ENCODE data around the gene FPGS.

FPGS gene

DNA sequence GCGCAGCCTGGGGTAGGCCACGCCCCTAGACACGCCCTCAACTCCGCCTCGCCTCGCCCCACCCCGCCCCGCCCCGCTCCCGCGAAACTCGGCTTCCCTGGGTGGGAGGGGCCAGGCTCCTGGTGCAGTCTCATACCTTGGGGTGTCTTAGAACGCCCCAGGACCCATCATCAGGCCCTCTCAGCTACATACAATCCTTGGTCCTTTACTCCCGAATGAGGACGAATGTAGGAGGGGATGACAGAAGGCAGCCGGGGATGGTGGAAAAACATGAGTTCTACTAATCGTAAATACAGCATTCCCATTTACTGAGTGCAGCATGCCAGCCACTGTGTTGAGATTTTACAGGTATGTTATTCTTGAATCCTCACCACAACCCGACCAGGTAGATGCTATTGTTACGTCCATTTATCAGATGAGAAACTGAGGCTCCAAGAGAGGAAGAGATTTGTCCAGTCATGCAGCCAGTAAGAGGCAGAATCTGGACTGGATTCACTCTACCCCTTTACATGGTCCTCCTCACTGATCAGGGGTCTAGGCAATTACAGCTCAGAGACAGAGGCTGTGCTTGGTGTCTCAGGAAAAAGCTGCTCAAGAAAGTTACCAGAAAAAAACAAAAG is 31.0 kb upstream of the FPGS start:
- DNase-seq = no peak

GRCh38 chr9:127772603-127773002 is 30.1 kb upstream of the FPGS start:
- no peak for DNase-seq

DNA sequence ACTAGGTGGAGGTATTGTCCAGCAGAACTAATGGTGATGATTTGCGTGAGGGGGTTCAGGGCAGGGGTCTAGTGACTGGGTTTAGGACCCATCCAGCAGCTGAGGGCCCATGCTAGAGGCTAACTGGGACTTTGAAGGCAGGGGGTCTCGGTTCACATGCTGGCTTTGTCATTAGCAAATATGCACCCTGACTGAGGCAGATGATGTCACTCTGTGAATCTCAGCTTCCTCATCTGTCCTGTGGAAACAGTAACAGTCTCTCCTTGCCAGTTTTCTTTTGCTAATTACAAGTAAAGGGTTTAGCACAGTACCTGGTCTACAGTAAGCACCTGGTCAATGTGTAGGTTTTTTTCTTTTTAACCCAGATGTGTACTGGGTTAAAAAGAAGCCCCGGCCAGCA is 29.4 kb upstream of the FPGS start:
- DNase-seq = peak in 1 of 2 experiments; percentile 7

DNA sequence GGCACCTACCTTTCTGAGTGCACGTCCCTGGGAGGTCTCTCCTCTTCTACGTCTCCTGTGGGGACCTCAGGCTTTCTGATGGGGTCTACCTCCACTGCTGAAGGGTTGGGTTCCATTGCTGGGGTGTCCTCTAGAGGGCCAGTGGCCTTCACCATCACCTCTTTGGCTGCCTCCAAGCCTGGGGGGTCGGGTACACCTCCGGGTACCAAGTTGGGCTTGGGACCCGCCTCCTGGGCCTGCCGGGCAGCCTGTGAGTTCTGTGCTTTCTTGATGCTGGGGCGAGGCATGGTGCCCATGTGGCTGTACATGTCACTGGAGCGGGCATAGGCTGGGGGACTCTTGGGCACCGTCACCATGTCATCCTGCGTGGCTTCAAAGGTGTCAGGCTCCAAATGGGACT is 28.7 kb upstream of the FPGS start:
- no peak for DNase-seq

- DNase-seq = peak; percentile 70
These were observed 26.3 kb upstream of the FPGS start for GRCh38 chr9:127776195-127776923.

- no peak for DNase-seq
These were observed 25.8 kb upstream of the FPGS start for GRCh38 chr9:127776924-127777289.

DNA sequence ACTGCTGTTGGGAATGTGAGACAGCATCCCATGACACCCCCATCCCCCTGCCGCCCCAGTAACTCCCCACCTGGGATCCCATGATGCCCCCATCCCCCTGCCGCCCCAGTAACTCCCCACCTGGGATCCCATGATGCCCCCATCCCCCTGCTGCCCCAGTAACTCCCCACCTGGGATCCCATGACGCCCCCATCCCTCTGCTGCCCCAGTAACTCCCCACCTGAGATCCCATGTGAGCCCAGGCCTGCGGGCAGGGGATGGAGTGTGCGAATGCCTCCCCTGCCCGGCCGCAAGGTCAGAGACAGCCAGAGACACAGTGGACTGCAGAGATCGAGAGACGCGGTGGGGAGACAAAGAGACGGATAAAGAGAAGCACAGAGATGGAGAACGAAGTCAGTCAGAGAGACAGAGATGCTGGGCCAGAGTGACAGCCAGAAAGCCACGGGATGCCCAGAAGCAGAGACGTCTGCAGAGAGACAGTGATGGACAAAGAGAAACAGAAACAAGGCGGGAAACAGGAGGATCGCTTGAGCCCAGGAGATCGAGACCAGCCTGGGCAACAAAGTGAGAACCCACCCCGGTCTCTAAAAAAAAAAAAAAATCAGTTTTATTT is 25.2 kb upstream of the FPGS start:
- no peak for DNase-seq

- DNase-seq = no peak
These were observed 24.2 kb upstream of the FPGS start, which contains the start of gene SH2D3C for GRCh38 chr9:127778280-127779135. Gene SH2D3C, minus strand, starts transcription at chr9:127778666. Its CDS starts 39 bp downstream, at chr9:127778627.

- DNase-seq = peak; percentile 26 to 29
These were observed 23.3 kb upstream of the FPGS start for GRCh38 chr9:127779136-127779981.

DNA sequence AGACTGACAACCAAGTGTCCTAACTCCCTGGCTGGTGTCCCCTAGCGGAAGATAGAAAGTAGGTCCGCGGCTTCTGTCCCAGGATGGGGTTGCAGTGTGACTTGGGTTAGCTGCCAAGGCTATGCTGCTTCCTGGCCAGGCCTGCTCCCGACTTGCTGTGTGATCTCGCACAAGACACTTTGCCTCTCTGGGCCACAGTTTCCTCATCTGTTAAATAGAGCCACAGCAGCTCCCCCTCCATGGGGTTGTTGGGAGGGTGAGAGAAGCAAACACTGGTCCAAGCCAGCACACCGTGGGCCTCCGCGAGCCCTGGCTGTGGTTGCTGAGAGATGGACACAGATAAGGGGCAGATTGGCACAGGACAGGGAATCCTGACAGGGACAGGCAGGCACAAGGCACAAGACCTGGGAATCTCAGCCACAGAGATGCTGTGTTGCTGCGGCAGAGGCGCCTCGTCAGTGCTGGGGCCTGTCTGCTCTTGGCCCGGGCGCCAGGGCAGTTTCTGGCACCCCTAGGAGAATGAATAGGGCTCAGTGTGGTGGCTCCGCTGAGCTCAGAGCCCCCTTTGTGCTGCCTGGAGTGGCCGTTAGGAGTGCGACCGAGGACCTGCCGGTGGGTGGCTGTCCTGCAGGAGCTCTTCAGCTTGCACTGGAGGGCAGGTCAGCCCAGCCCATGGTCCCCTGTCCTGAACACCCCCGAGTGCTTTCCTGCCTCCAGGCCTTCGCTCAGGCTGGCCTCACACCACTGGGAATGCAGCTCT is 22.4 kb upstream of the FPGS start:
- DNase-seq = no peak

- peak; percentile 85 to 86 for DNase-seq
These were observed 21.8 kb upstream of the FPGS start for GRCh38 chr9:127780909-127781308.

- DNase-seq = no peak
These were observed 20.9 kb upstream of the FPGS start for GRCh38 chr9:127781806-127782205.

- peak; percentile 97 to 98 for DNase-seq
These were observed 19.3 kb upstream of the FPGS start for GRCh38 chr9:127783111-127784008.

DNA sequence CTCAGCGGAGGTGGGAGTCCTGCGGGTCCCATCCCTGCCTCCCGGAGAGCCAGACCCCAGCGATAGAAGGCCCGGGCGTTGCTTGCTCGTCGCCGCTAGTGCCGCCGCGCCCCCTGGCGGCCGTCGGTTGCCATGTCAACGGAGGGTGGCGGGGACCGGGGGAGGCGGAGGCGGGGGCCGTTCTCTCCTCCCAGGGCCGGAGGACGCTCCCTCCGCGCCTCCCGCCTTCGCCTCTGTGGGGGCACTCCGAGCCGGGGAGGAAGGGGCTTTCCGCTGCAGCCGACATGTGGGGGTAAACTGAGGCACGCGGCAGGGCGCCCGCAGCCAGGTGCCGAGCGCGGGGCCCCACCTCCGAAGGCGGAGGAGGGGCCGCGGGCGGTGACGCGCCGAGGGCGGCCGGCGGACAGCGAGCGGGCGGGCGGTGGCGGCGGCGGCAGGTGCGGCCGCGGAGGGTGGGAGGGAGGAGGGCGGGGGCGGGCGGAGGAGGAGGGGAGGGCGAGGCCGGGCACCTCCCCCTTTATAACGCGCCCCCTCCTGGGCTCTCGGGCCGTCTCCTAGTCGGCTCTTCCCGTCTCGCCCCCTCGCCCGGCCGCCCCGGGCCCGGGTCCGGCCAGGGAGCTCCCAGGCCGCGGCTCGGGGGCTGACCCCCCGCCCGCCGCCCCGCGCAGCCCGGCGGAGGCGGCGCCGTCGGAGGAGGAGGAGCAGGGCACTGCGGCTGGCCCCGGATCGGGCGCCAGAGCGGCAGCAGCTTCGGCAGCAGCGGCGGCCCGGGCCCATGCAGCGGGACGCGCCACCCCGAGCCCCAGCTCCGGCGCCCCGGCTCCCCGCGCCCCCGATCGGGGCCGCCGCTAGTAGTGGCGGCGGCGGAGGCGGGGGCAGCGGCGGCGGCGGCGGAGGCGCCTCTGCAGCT is 17.4 kb upstream of the FPGS start:
- peak; percentile 49 to 59 for DNase-seq

DNA sequence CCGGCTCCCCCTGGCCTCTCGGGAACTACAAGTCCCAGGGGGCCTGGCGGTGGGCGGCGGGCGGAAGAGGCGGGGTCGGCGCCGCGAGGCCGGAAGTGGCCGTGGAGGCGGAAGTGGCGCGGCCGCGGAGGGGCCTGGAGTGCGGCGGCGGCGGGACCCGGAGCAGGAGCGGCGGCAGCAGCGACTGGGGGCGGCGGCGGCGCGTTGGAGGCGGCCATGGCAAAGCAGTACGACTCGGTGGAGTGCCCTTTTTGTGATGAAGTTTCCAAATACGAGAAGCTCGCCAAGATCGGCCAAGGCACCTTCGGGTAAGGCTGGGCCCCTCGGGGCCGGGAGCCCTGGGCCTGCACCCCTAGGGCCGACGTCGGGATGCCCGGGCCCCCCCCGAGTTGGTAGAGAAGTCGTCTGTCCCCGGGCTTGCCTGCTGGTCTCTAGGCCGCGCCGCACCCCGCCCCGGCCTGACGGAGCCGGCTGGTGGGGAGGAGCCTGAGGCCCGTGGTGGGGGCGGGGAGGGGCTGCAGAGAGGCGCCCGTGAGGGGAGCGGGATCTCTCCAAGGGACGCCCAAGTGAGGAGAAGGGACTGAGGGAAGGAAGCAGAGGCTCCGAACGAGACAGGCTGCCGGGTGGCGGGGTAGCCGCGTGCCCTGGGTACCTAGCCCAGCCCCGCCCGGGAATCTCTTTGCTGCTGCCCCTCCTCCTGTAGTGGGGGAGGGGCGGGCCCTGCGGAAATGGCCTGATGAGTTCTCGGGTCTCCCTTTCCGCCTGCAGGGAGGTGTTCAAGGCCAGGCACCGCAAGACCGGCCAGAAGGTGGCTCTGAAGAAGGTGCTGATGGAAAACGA is 16.5 kb upstream of the FPGS start, which contains the start of gene CDK9:
Gene CDK9 (plus strand): TSS at position 102 of the 840 bp plus-strand sequence. CDS start 115 bp downstream, at position 217.
- DNase-seq = peak; percentile 67 to 68

GRCh38 chr9:127786773-127787104 is 15.9 kb upstream of the FPGS start:
- peak in 1 of 2 experiments; percentile 44 for DNase-seq

- no peak for DNase-seq
These were observed 14.2 kb upstream of the FPGS start for GRCh38 chr9:127788337-127789011.

DNA sequence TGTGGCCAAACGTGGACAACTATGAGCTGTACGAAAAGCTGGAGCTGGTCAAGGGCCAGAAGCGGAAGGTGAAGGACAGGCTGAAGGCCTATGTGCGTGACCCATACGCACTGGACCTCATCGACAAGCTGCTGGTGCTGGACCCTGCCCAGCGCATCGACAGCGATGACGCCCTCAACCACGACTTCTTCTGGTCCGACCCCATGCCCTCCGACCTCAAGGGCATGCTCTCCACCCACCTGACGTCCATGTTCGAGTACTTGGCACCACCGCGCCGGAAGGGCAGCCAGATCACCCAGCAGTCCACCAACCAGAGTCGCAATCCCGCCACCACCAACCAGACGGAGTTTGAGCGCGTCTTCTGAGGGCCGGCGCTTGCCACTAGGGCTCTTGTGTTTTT is 13.5 kb upstream of the FPGS start:
- no peak for DNase-seq
